Measurements from ENCODE around the gene WWOX. TPM values are rescaled to one million over a fixed set of nuclear protein-coding genes. Genes with fewer than 3 reads are reported as not detected.

WWOX gene
- total and polyA plus RNA-seq, 2 of the 8 experiments (the other 6 are each of a cell fraction or from before 2014, with no cell fraction given): 5.4 to 16.7 TPM

- TF ChIP-seq RAD21 (IDR thresholded peaks at IDR 0.05 in 1 of 2, conservative IDR thresholded peaks at IDR 0.05 in 1 of 2; ENCODE audit: low read depth in 2 of 2, low read length in 2 of 2) (peak; percentile 37 to 61; a peak in 2 of 4 replicates), POLR2A (IDR thresholded peaks at IDR 0.05; ENCODE audit: control extremely low read depth in 1 of 2, low read depth in 2 of 2, low read length in 2 of 2) (no peak), E2F6 (IDR thresholded peaks at IDR 0.05) (peak; percentile 83)
Measured at GRCh38 chr16:78100112-78100467, 636 bp downstream of the WWOX start (continued).

Measured in H1 (cell line).